GM21423 (cell line): Measurements from ENCODE around the gene MAGEH1.
"Not testable (repeated sequence)": the region's sequence is repeated elsewhere in the genome, so short reads cannot be mapped to it uniquely, and the experiment has no call there.

ENCODE experiments used
- ATAC-seq: cut with Tn5 transposase; IDR thresholded peaks from one replicate; pipeline ENCODE4 v1.9.1; 2021; ENCODE audit warnings: mild to moderate bottlenecking, moderate library complexity; ENCODE audit not compliant: unreplicated experiment

Gene MAGEH1

GRCh38 chrX:55451990-55452832 is at the start of gene MAGEH1:
Gene MAGEH1, plus strand, starts transcription at chrX:55452127. Its CDS starts 248 bp downstream, at chrX:55452375.
- peak; percentile 99 for ATAC-seq

DNA sequence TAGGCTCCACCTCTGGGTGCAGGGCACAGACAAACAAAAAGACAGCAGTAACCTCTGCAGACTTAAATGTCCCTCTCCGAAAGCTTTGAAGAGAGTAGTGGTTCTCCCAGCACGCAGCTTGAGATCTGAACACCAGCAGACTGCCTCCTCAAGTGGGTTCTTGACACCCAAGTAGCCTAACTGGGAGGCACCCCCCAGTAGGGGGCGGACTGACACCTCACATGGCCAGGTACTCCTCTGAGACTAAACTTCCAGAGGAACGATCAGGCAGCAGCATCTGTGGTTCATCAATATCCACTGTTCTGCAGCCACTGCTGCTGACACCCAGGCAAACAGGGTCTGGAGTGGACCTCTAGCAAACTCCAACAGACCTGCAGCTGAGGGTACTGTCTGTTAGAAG is 24.8 kb upstream of the MAGEH1 start:
- not testable (repeated sequence) for ATAC-seq

DNA sequence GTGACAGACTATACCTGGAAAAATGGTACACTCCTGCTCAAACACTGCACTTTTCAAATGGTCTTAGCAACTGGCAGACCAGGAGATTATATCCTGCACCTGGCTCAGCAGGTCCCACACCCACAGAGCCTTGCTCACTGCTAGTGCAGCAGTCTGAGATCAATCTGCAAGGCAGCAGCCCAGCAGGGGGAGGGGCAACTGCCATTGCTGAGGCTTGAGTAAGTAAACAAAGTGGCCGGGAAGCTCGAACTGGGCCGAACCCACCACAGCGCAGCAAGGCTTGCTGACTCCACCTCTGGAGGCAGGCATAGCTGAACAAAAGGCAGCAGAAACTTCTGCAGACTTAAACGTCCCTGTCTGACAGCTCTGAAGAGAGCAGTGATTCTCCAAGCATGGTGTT is 8.5 kb upstream of the MAGEH1 start:
- ATAC-seq = not testable (repeated sequence)

- ATAC-seq = no peak
These were observed 1.7 kb upstream of the MAGEH1 start for GRCh38 chrX:55450259-55450658.

- no peak for ATAC-seq
These were observed 786 bp upstream of the MAGEH1 start for GRCh38 chrX:55451141-55451540.

GRCh38 chrX:55451626-55451989 is 319 bp upstream of the MAGEH1 start:
- peak; percentile 14 for ATAC-seq

GRCh38 chrX:55452833-55453124 is 852 bp downstream of the MAGEH1 start:
- no peak for ATAC-seq

DNA sequence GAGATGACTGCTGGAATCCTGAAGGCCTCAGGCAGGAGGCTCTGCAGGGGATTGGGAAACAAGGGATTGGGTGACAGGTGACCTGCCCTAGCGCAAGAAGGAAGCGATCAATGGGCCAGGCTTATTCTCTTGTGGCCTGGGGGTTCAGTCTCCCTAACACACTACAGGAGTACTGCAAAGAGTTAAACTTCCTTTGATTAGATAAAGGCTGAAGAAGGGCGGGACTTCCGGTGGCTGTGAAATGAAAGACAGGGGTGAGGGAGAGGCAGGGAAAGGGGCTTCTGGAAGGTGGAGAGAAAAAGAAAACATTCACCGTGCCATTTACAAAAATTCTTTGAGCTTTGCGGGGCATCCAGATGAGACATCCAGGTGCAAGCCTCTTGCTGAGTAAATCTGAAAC is 3.8 kb downstream of the MAGEH1 start:
- not testable (repeated sequence) for ATAC-seq

GRCh38 chrX:55459426-55459825 is 7.5 kb downstream of the MAGEH1 start:
- not testable (repeated sequence) for ATAC-seq

DNA sequence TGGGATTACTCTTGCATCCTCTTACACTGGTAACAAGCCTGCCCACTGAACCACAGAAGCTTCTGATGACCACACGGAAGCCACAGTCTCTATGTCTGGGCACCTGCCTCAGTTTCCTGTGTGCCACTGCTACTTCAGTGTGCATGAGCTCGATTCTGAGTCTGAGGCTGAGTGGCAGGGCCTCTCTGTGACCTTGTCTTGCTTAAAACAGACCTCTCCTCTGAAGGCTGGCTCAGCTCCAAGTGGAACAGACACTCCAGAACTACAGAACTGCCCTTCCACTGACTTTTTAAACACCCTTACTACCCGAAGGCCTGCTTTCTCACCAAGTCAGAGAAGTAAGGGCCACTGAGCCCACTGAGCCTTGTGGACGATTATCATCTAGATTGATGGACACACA is 8.0 kb downstream of the MAGEH1 start:
- ATAC-seq = not testable (repeated sequence)

DNA sequence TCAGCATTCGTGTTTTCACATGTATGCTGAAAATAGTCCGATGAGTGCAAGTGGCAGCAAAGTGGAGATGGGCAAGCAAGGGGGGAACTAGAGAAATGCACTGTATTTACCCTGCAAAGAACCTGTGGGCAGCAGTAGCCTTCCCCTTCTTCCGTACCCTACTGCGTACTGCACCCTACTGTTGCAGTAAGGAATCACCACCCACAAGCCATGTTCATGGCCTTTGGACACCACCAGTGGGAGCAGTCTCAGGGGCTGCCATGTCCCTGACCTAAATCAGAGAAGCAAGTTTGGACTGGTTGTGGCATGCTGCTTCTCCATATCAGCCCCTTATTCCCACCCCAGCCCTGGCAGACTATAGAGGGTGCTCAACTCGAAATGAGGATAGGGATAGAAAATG is 12.1 kb downstream of the MAGEH1 start:
- ATAC-seq = peak; percentile 49

GRCh38 chrX:55465108-55465507 is 13.2 kb downstream of the MAGEH1 start:
- not testable (repeated sequence) for ATAC-seq

GRCh38 chrX:55465791-55466190 is 13.9 kb downstream of the MAGEH1 start:
- not testable (repeated sequence) for ATAC-seq

DNA sequence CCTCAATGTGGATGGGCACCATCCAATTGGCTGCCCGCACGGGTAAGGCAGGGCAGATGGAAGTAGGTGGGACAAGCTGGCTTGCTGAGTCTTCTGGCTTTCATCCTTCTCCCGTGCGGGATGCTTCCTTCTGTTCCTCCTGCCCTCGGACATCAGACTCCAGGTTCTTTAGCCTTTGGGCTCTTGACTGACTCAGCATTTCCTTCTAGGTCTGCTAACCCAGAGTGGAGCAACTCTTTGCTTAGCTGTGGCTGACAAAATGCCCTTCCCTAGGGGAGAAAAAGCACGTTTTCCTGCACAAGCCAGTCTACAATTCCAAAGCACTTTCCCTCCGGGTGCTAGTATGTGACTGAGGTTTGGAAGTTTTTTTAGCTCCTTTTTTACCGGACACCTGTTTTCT is 28.0 kb downstream of the MAGEH1 start:
- not testable (repeated sequence) for ATAC-seq

DNA sequence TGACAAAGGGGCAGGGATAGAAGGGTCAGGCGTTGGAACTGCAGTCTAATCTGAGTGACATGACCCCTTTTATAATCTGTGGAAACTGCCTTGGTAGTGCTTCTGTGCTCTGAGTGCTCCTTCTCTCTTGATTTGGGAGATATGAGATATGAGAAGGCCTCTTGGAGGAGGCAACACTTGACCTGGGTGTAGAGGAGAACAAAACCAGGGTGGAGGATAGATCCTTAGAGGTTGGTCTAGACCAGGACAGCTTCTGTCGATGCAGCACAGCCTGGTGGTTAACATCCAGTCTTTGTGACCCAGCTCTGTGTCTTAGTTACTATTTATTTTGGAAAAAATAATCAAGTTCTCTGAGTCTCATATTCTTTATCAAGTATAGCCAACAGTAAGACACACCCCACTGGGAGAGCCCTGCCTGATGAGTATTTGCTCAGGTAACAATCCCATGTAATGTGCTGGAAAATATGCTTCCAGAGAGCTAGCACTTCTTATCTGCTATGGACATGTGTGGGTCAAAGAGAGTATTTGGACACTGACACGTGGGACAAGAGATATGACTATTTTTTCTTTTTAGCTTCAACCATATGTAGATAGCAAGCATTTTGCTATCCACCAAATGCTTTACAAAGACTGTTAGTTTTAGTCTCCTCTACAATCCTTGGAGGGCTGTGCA is 28.6 kb downstream of the MAGEH1 start:
- no peak for ATAC-seq

DNA sequence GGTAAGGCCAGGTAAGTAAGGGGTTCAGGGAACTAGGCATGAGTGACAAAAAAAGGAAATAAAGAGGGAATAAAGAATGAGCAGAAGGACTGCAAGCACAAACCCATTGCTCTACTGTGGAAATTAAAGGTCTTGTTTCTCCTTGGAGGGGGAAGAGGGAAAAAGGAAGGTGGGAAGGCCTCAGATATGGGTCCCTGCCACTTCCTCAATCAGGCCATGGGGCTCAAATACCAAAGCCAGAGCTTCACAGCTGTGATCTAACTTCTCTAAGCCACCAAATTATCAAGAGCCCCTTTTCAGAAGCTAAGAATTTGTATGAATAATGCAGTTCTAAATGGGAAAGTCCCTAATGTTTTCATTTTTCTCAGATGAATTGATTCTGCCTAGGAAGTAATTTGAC is 33.0 kb downstream of the MAGEH1 start:
- no peak for ATAC-seq

- no peak for ATAC-seq
These were observed 34.8 kb downstream of the MAGEH1 start for GRCh38 chrX:55486736-55487135.

DNA sequence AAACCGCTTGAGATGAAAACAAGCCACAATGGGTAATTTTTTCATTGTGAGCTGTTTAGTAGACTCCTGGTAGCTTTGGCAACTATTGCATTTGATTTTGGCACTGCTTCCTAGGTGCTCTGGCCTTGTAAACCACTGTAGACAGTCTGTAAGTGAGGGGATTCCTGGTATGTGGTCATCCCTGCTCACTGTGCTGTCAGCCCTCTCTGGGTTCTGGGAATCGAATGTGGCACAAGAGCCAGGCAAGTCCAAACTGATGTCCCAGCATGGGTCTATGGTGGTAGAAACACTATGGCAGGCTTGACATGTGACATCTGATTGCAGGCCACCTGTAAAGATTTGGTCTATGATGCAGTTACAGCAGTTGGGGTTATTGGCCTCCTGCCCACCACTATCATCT is 35.2 kb downstream of the MAGEH1 start:
- no peak for ATAC-seq

DNA sequence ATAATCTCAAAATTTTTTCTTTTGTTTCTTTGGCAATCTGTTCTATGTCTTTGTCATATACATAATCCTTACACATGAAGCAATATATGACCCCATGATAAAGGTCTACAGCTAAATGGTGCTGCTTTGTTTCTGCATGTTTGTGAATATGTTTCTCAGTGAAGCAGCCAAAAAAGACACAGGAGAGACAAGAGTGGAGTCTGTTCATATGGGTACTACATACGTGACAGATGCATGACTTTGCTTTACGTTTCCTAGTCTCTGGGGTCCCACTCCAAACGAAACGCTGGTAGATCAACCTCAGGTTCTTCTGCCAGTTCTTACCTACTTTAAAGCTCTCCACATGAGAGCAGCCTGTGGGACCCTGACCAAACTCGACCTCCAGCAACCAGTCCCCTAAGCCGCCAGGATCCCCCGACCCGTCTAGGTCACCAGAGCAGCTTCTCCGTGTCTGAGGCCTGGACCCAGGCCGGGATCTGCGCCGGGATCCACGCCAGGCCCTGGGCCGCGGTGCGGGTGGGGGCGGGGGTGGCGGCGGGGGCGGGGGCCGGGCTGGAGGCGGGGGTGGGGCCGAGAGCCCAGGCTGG is 36.2 kb downstream of the MAGEH1 start:
- ATAC-seq = no peak

DNA sequence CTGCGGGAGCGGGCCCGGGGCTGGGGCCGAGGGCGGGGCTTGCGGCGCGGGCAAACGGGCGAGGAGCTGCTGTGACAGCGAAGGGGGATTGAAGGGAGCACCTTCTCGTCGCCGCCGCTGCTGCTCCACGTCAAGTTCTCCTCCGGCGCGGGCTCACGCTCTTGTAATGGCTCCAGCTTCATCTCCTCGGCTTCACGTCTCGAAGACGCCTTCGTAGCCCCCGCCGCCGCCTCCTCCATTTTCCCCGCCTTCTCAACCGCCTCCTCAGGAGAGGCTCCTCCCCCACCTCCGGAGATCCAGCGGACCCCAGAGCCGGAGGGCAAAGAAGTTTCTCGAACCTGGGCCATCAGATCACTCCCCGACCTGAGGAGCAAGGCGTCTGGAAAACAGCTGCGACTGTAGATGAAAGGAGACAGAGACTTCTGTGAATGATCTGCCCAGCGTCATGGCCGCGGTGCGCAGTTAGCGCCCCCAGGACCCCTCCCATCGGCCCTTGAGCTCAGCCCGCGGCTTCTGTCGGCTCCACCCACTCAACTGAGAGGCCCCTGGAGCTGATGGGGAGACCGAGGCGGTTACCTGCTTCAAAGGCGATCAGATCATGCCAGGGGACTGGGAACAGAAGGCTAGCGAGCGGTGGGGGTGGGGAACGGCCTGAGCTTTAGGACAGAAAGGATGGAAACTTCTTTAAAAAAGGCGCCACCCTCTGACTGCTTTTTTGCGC is 36.8 kb downstream of the MAGEH1 start:
- peak; percentile 54 for ATAC-seq

DNA sequence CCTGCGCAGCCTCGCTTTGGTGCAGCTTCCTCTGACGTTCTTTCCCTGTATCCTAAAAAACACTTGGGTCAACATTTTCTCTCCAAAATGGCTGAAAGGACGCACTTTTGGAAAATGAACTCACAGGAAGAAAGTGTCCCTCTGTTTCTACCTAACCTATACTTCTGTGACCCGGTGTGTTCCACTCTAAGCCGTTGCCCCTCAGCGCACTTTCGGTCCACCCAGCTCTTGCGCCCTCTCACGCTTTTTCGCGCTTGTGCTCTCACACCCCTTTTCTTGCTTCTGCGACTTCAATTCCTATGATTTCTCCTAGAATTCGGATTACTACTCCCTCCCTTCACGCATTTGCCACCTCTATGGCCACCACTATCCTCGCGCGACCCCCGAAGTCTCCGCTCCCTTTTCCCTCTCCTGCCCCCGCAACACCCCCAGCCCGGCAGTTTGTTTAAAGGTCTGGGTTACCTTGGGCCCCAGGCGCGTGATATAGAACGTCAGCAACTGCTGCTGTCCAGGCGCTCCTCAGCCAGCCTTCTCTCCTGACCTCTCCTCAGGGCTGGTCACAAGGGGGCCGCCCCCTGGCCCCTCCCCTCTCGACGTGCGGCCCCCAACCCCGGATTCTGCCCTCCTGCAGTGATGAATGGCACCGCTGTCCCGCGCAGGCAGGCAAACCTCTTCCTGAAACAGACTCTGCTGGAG is 37.5 kb downstream of the MAGEH1 start, which contains the start of gene USP51:
TSS of gene USP51 (minus strand) at position 535 of the 696 bp plus-strand sequence. CDS start 909 bp downstream, outside the sequence.
- ATAC-seq = peak; percentile 52
